SK-N-SH treated with all-trans-retinoic acid at 6 μM for 48 hours (cell line): Measurements from ENCODE around the gene CCDC87.
A peak's percentile ranks its signal among the peaks of the same experiment; 100 is the strongest.

Experiments used
- ATAC-seq: fragments of 200-7000 bp; cut with Tn5 transposase; 3 replicates; pipeline ENCODE4 v1.9.1; 2020; ENCODE audit warnings: mild to moderate bottlenecking, moderate library complexity
- ARNTL ChIP-seq: fragments of 450-650 bp; formaldehyde crosslinking; IDR thresholded peaks from 2 replicates; pipeline ENCODE4 v1.5.0; 2020; ENCODE audit warnings: low read depth, mild to moderate bottlenecking, moderate library complexity, borderline replicate concordance
- BACH2 ChIP-seq: fragments of 250-450 bp; sonication (Bioruptor Pico); IDR thresholded peaks from 2 replicates; pipeline ENCODE4 v1.9.0; 2021; ENCODE audit warnings: mild to moderate bottlenecking, borderline replicate concordance
- CREB5 ChIP-seq: fragments of 250-450 bp; sonication (Bioruptor Pico); IDR thresholded peaks from 2 replicates; pipeline ENCODE4 v1.5.1; 2020; ENCODE audit warnings: low read depth, mild to moderate bottlenecking, moderate library complexity
- CSDC2 ChIP-seq: fragments of 250-450 bp; sonication (Bioruptor Pico); IDR thresholded peaks from 2 replicates; pipeline ENCODE4 v1.5.0; 2020; ENCODE audit warnings: mild to moderate bottlenecking, moderate library complexity
- CSRNP3 ChIP-seq: fragments of 250-450 bp; sonication (Bioruptor Pico); IDR thresholded peaks from 2 replicates; pipeline ENCODE4 v1.5.1; 2021; ENCODE audit warnings: mild to moderate bottlenecking, moderate library complexity
- ESRRG ChIP-seq: fragments of 250-450 bp; sonication (Bioruptor Pico); IDR thresholded peaks from 2 replicates; pipeline ENCODE4 v1.6.1; 2021; ENCODE audit warnings: mild to moderate bottlenecking
- GLIS3 ChIP-seq: fragments of 250-450 bp; sonication (Bioruptor Pico); IDR thresholded peaks from 2 replicates; pipeline ENCODE4 v1.5.0; 2020; ENCODE audit warnings: mild to moderate bottlenecking, moderate library complexity
- ISL1 ChIP-seq: fragments of 250-450 bp; sonication (Bioruptor Pico); IDR thresholded peaks from 2 replicates; pipeline ENCODE4 v2.1.2; 2022; ENCODE audit warnings: mild to moderate bottlenecking, moderate library complexity
- OSR1 ChIP-seq: fragments of 250-450 bp; sonication (Bioruptor Pico); IDR thresholded peaks from 2 replicates; pipeline ENCODE4 v1.8.0; 2022; ENCODE audit warnings: moderate library complexity, mild to moderate bottlenecking, inconsistent platforms
- PATZ1 ChIP-seq: fragments of 250-450 bp; sonication (Bioruptor Pico); IDR thresholded peaks from 2 replicates; pipeline ENCODE4 v1.8.0; 2020; ENCODE audit warnings: mild to moderate bottlenecking, moderate library complexity, borderline replicate concordance
- POU6F1 ChIP-seq: fragments of 250-450 bp; sonication (Bioruptor Pico); IDR thresholded peaks from 2 replicates; pipeline ENCODE4 v1.8.0; 2021; ENCODE audit warnings: low read depth, mild to moderate bottlenecking, moderate library complexity, borderline replicate concordance
- PPARA ChIP-seq: fragments of 250-450 bp; sonication (Bioruptor Pico); IDR thresholded peaks from 2 replicates; pipeline ENCODE4 v1.5.0; 2020; ENCODE audit warnings: mild to moderate bottlenecking, borderline replicate concordance
- RARB ChIP-seq: fragments of 250-450 bp; sonication (Bioruptor Pico); IDR thresholded peaks from 2 replicates; pipeline ENCODE4 v1.8.0; 2021; ENCODE audit warnings: mild to moderate bottlenecking, moderate library complexity
- SNAI2 ChIP-seq: fragments of 250-450 bp; sonication (Bioruptor Pico); IDR thresholded peaks from 2 replicates; pipeline ENCODE4 v1.5.0; 2020; ENCODE audit warnings: mild to moderate bottlenecking, moderate library complexity
- TCF4 ChIP-seq: fragments of 250-450 bp; sonication (Bioruptor Pico); IDR thresholded peaks from 2 replicates; pipeline ENCODE4 v1.8.0; 2021; ENCODE audit warnings: mild to moderate bottlenecking, moderate library complexity, borderline replicate concordance
- TSHZ2 ChIP-seq: fragments of 250-450 bp; sonication (Bioruptor Pico); IDR thresholded peaks from 2 replicates; pipeline ENCODE4 v1.5.0; 2020; ENCODE audit warnings: mild to moderate bottlenecking, moderate library complexity
- ZC3H10 ChIP-seq: fragments of 250-450 bp; sonication (Bioruptor Pico); IDR thresholded peaks from 2 replicates; pipeline ENCODE4 v1.5.1; 2021; ENCODE audit warnings: mild to moderate bottlenecking, moderate library complexity
- ZFP3 ChIP-seq: fragments of 250-450 bp; sonication (Bioruptor Pico); IDR thresholded peaks from 2 replicates; pipeline ENCODE4 v1.5.0; 2020; ENCODE audit warnings: mild to moderate bottlenecking, moderate library complexity
- ZFP30 ChIP-seq: fragments of 450-650 bp; formaldehyde crosslinking; IDR thresholded peaks from 2 replicates; pipeline ENCODE4 v1.5.0; 2022; ENCODE audit warnings: mild to moderate bottlenecking, moderate library complexity
- ZNF70 ChIP-seq: fragments of 450-650 bp; formaldehyde crosslinking; IDR thresholded peaks from 2 replicates; pipeline ENCODE4 v1.5.0; 2020; ENCODE audit warnings: mild to moderate bottlenecking, moderate library complexity
- ZNF8 ChIP-seq: fragments of 450-650 bp; formaldehyde crosslinking; IDR thresholded peaks from 2 replicates; pipeline ENCODE4 v1.5.0; 2020; ENCODE audit warnings: mild to moderate bottlenecking, moderate library complexity

CCDC87 gene

GRCh38 chr11:66593303-66593635, 406 bp upstream of the CCDC87 start:
- ATAC-seq, result peak; percentile 18; the same call in 2 of the 3 replicates
- TF ChIP-seq ZC3H10 (CRISPR knock-in tag), result no peak
- TF ChIP-seq POU6F1 (CRISPR knock-in tag), result no peak
- no peak for TF ChIP-seq OSR1 (CRISPR knock-in tag)
- TF ChIP-seq ZFP3 (CRISPR knock-in tag), result no peak
- TF ChIP-seq PATZ1 (CRISPR knock-in tag), result no peak
- TF ChIP-seq CSDC2 (CRISPR knock-in tag), result no peak
- no peak for TF ChIP-seq ISL1 (CRISPR knock-in tag)
- TF ChIP-seq GLIS3, result no peak
- TF ChIP-seq ZFP30, result no peak
- no peak for TF ChIP-seq SNAI2 (CRISPR knock-in tag)
- TF ChIP-seq ZNF70 (CRISPR knock-in tag), result no peak

- ATAC-seq, result no peak
- TF ChIP-seq PATZ1 (CRISPR knock-in tag) (no peak), ZFP3 (CRISPR knock-in tag) (no peak), BACH2 (CRISPR knock-in tag) (no peak), ZC3H10 (CRISPR knock-in tag) (no peak), PPARA (CRISPR knock-in tag) (no peak), POU6F1 (CRISPR knock-in tag) (no peak), CREB5 (no peak), OSR1 (CRISPR knock-in tag) (no peak), ESRRG (CRISPR knock-in tag) (no peak), TSHZ2 (no peak), CSRNP3 (CRISPR knock-in tag) (no peak), RARB (no peak), ARNTL (no peak), ZFP30 (no peak), SNAI2 (CRISPR knock-in tag) (no peak), TCF4 (no peak), ZNF8 (CRISPR knock-in tag) (no peak), CSDC2 (CRISPR knock-in tag) (no peak)
Observed at GRCh38 chr11:66591175-66591574, 1.7 kb downstream of the CCDC87 start.
